ENCODE data around the gene GIMD1. TPM values are rescaled to one million over a fixed set of nuclear protein-coding genes. Genes with fewer than 3 reads are reported as not detected.
"Not testable (repeated sequence)": the region's sequence is repeated elsewhere in the genome, so short reads cannot be mapped to it uniquely, and the experiment has no call there.

Gene GIMD1
- polyA plus RNA-seq (2011; rRNA removed) = not detected in 2 replicates
- not detected in 2 replicates for polyA minus RNA-seq (2011; rRNA and poly(A)+ RNA removed)

DNA sequence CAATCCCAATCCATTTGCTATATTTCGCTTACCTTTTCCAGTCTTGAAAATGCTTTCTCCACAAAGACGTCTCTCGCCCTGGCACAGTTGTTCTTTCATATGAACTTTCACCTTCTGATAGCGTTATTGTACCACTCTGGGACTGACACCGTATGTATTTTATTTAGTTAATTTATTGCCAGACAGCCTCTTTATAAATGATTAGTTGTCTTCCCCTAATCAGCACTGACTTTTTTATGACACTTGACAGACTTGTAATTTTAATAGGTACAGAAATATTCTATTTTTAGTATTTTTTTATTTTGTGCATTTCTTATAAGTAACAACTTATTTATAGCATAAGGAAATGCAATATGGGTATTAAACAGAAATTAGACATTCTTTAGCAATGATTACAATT lies at the start of gene GIMD1:
TSS of gene GIMD1 (minus strand) at position 101 of the 400 bp plus-strand sequence. CDS start 1,343 bp downstream, outside the sequence.
- no peak within 1 kb of the TSS for H3K27ac ChIP-seq (ENCODE audit: low read depth, low read length)
- CTCF ChIA-PET = interaction anchor here (0.7 to 4.9 kb wide), 16 partner anchors 11 to 530 kb away, joined by 3 to 66 read pairs (median 5); no protein-coding TSS in a partner anchor
- TF ChIP-seq, protein P1, sequence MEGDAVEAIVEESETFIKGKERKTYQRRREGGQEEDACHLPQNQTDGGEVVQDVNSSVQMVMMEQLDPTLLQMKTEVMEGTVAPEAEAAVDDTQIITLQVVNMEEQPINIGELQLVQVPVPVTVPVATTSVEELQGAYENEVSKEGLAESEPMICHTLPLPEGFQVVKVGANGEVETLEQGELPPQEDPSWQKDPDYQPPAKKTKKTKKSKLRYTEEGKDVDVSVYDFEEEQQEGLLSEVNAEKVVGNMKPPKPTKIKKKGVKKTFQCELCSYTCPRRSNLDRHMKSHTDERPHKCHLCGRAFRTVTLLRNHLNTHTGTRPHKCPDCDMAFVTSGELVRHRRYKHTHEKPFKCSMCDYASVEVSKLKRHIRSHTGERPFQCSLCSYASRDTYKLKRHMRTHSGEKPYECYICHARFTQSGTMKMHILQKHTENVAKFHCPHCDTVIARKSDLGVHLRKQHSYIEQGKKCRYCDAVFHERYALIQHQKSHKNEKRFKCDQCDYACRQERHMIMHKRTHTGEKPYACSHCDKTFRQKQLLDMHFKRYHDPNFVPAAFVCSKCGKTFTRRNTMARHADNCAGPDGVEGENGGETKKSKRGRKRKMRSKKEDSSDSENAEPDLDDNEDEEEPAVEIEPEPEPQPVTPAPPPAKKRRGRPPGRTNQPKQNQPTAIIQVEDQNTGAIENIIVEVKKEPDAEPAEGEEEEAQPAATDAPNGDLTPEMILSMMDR (IDR thresholded peaks at IDR 0.05; ENCODE audit: low read depth, low read length) = no peak

DNA sequence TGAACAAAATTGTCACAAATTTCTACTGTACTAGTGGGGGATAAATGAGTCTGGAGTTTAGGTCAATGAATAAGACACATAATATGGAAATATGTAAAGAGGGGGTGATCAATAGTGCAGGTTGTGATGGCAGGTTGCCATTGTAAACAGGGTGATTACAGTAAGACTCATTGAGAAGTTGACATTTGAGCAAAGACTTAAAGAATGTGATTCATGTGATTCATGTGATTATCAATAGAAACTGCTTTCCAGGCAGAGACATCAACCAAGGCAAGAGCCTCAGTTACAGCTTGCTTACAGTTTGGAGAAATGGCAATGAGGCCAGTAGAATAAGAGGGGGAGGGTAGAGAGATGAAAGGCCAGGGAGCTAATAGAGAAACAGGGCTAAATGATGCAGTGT lies 45.8 kb upstream of the GIMD1 start:
- TF ChIP-seq, protein P1 (IDR thresholded peaks at IDR 0.05; ENCODE audit: low read depth, low read length) = no peak
- no peak overlapping the region for H3K27ac ChIP-seq (ENCODE audit: low read depth, low read length)
- POLR2A ChIA-PET = no interaction called here
- H3K27me3 ChIP-seq (ENCODE audit: control insufficient read depth, insufficient read depth, low read length) = peaks cover 2% of the 10 kb centered on the region
- no peak overlapping the region for H3K4me3 ChIP-seq (ENCODE audit: low read depth, low read length)
- CTCF ChIA-PET = no interaction called here
- DNase-seq (ENCODE audit: low read depth, low spot score) = no peak
- no peaks in the 10 kb centered on the region for H3K9me3 ChIP-seq (ENCODE audit: control insufficient read depth, insufficient read depth, low read length)

More for the DNA sequence above, at the start of gene GIMD1:
- no peak for DNase-seq (ENCODE audit: low read depth, low spot score)
- Histone ChIP-seq H3K9me3 (ENCODE audit: control insufficient read depth, insufficient read depth, low read length) (no peaks in the 10 kb centered on the region), H3K4me3 (ENCODE audit: low read depth, low read length) (no peak within 1 kb of the TSS), H3K27me3 (ENCODE audit: control insufficient read depth, insufficient read depth, low read length) (no peaks in the 10 kb centered on the region)
- POLR2A ChIA-PET = no interaction called here

DNA sequence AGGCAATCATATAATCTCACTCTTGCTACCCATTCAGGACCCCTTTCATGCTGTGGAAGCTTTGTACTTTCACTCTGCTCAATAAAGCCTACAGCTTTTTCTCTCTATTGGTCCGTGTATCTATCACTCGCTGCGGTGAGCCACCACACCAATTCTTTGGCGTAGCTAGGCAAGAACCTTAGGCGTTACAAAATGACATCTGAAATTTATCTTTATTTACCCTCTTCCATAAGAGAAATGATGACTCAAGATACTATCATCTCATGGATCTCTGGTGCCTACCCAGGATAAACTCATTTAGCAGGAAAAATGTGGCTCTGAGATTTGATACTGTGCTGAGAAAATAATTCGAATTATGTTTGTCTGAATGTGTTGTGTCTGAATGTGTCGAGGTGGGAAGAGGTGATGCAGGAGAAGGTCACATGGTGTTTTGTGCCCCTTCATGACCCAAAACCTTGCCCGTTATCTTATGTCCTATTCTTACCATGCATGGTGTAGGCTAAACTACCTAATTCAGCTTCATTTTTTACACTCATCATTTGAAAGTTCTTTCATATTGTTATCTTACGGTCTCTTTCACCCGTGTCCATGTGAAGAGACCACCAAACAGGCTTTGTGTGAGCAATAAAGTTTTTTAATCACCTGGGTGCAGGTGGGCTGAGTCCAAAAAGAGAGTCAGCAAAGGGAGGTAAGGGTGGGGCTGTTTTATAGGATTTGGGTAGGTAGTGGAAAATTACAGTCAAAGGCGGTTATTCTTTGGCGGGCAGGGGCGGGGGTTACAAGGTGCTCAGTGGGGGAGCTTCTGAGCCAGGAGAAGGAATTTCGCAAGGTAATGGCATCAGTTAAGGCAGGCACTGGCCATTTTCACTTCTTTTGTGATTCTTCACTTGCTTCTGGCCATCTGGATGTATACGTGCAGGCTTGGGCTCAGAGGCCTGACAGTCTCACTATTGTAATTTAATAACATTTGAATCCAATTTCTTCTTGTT lies 41.6 kb upstream of the GIMD1 start:
- Histone ChIP-seq H3K27ac (ENCODE audit: low read depth, low read length) (no peak overlapping the region), H3K27me3 (ENCODE audit: control insufficient read depth, insufficient read depth, low read length) (peaks cover 2% of the 10 kb centered on the region), H3K4me3 (ENCODE audit: low read depth, low read length) (no peak overlapping the region), H3K9me3 (ENCODE audit: control insufficient read depth, insufficient read depth, low read length) (no peaks in the 10 kb centered on the region)
- DNase-seq (ENCODE audit: low read depth, low spot score) = no peak
- ChIA-PET CTCF (interaction anchor here (0.6 kb wide), 1 partner anchor 10 kb away, joined by 3 read pairs; no protein-coding TSS in a partner anchor), POLR2A (no interaction called here)
- TF ChIP-seq, protein P1 (IDR thresholded peaks at IDR 0.05; ENCODE audit: low read depth, low read length) = no peak

DNA sequence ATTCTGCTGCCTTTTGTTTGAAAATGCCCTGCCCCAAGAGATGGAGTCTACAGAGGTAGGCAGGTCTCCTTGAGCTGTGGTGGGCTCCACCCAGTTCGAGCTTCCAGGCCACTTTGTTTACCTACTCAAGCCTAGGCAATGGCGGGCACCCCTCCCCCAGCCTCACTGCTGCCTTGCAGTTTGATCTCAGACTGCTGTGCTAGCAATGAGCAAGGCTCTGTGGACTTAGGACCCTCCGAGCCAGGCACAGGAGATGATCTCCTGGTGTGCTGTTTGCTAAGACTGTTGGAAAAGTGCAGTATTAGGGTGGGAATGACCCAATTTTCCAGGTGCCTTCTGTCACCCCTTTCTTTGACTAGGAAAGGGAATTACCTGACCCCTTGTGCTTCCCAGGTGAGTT lies 39.4 kb upstream of the GIMD1 start:
- POLR2A ChIA-PET; DNase-seq (ENCODE audit: low read depth, low spot score); CTCF ChIA-PET: not testable (repeated sequence)

DNA sequence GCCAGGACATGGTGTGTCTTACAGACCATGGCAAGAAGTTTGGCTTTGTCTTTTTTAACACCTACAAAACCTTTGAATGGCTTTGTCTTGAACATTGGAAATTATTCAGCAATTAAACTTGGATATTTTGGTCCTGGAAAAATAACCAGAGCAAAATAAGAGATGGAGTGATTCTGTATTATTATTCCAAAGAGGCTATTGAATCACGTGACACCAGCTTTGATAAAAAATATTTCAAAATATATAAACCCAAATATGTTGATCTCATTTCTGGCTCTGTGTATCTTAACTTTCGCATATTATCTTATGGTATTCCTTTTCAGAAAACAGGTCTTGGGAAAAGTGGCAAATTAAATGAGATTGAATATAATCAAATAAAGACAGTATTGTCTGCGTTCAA lies 32.6 kb upstream of the GIMD1 start:
- Histone ChIP-seq H3K9me3 (ENCODE audit: control insufficient read depth, insufficient read depth, low read length) (no peaks in the 10 kb centered on the region; the same call in 1 of the 2 replicates), H3K27ac (ENCODE audit: low read depth, low read length) (no peak overlapping the region), H3K27me3 (ENCODE audit: control insufficient read depth, insufficient read depth, low read length) (no peaks in the 10 kb centered on the region), H3K4me3 (ENCODE audit: low read depth, low read length) (no peak overlapping the region)
- TF ChIP-seq, protein P1 (IDR thresholded peaks at IDR 0.05; ENCODE audit: low read depth, low read length) = no peak
- no peak for DNase-seq (ENCODE audit: low read depth, low spot score)
- POLR2A ChIA-PET = no interaction called here
- CTCF ChIA-PET = interaction anchor here (1.3 kb wide), 1 partner anchor 32 kb away, joined by 4 read pairs; no protein-coding TSS in a partner anchor

More for the DNA sequence above, 39.4 kb upstream of the GIMD1 start:
- H3K9me3 ChIP-seq (ENCODE audit: control insufficient read depth, insufficient read depth, low read length); H3K4me3 ChIP-seq (ENCODE audit: low read depth, low read length); H3K27me3 ChIP-seq (ENCODE audit: control insufficient read depth, insufficient read depth, low read length); H3K27ac ChIP-seq (ENCODE audit: low read depth, low read length): not testable (repeated sequence)

DNA sequence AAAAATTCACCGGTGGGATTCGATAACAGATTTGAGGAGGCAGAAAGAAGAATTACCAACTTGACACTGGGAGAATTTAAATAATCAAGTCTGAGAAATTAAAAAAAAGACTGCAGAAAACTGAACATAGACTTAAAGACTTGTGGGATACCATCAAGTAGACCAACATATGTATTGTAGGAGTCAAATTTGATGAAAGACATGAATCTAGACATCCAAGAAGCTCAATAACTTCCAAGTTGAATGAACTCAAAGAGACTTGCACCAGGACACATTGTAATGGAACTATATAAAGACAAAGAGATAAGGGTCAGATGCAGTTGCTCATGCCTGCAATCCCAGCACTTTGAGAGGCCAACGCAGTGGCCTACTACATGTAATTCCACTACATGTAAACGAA lies 30.3 kb upstream of the GIMD1 start:
- H3K4me3 ChIP-seq (ENCODE audit: low read depth, low read length); DNase-seq (ENCODE audit: low read depth, low spot score); CTCF ChIA-PET; H3K27me3 ChIP-seq (ENCODE audit: control insufficient read depth, insufficient read depth, low read length); H3K9me3 ChIP-seq (ENCODE audit: control insufficient read depth, insufficient read depth, low read length); H3K27ac ChIP-seq (ENCODE audit: low read depth, low read length); POLR2A ChIA-PET: not testable (repeated sequence)

All from AG04450 (cell line).